Measurements from ENCODE around the gene FBXO28.
A peak's percentile ranks its signal among the peaks of the same experiment; 100 is the strongest.

Gene FBXO28

GRCh38 chr1:224113918-224114786 is at the start of gene FBXO28:
FBXO28 (plus strand) TSS chr1:224114111; CDS start chr1:224114130, 19 bp downstream.
- peak; percentile 91 for DNase-seq (ENCODE audit: low read depth)
- no peak for TF ChIP-seq CTCF (IDR thresholded peaks at IDR 0.05; ENCODE audit: low read depth, low read length, missing control alignments)
- peak within 1 kb of the TSS; percentile 89 for H3K4me3 ChIP-seq (ENCODE audit: low read depth, low read length)

DNA sequence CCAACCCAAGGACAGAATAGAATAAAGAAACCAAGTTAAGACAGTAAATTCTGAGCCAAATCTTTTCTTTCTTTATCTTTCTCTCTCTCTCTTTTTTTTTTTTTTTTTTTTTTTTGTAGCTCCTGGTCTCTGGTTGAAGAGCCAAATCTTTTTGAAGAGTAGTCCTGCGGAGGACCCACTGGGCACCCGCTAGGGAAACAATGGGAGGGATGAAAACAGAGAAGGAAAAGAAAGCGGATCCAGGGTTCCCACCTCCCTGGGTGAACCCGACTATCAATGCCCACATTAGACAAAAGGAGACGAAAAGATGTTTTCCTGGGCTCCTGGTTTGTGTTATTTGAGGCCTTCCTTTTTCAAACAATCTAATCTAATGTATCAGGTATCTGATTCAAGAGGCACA is 49.8 kb upstream of the FBXO28 start:
- no peak overlapping the region for H3K4me3 ChIP-seq (ENCODE audit: low read depth, low read length)
- DNase-seq (ENCODE audit: low read depth), result no peak
- no peak for TF ChIP-seq CTCF (IDR thresholded peaks at IDR 0.05; ENCODE audit: low read depth, low read length, missing control alignments)

GRCh38 chr1:224065455-224065854 is 48.5 kb upstream of the FBXO28 start:
- DNase-seq (ENCODE audit: low read depth), result no peak
- no peak overlapping the region for H3K4me3 ChIP-seq (ENCODE audit: low read depth, low read length)
- TF ChIP-seq CTCF (IDR thresholded peaks at IDR 0.05; ENCODE audit: low read depth, low read length, missing control alignments), result no peak

- DNase-seq (ENCODE audit: low read depth), result no peak
- H3K4me3 ChIP-seq (ENCODE audit: low read depth, low read length), result no peak overlapping the region
- no peak for TF ChIP-seq CTCF (IDR thresholded peaks at IDR 0.05; ENCODE audit: low read depth, low read length, missing control alignments)
Observed at GRCh38 chr1:224067207-224067606, 46.7 kb upstream of the FBXO28 start.

GRCh38 chr1:224067621-224068457 is 46.1 kb upstream of the FBXO28 start:
- H3K4me3 ChIP-seq (ENCODE audit: low read depth, low read length), result no peak overlapping the region
- DNase-seq (ENCODE audit: low read depth), result no peak
- no peak for TF ChIP-seq CTCF (IDR thresholded peaks at IDR 0.05; ENCODE audit: low read depth, low read length, missing control alignments)

DNA sequence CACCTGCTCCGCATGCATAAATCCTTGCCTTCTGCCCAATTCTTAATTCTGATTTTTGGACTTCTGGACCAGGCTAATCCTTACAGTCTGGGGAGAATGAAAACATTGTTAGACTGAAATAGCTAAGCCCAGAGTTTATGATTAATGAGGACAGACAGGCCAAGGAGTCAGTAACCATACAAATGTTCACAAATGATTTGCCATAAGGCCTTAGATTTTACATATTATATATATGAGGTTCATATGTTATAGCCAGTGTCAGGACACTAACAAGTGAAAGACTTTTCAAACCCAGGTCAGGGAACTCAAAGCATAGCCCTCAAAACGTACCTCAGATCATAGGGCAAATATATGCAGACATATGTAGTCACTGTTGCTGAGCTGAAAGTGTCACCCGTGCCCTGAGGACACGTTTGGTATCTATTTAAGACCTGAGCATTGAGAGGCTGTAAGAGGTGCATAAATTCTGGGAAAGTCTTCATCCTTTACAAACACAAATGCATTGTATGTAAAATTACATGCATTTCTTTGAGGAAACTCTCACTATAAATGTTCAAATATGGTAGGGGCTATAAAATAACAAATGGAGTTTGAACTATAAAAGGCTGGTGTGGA is 45.3 kb upstream of the FBXO28 start:
- no peak for TF ChIP-seq CTCF (IDR thresholded peaks at IDR 0.05; ENCODE audit: low read depth, low read length, missing control alignments)
- no peak overlapping the region for H3K4me3 ChIP-seq (ENCODE audit: low read depth, low read length)
- DNase-seq (ENCODE audit: low read depth), result no peak

Measured in GM12864 (cell line).